Measurements from ENCODE around the gene CATSPERZ. TPM values are rescaled to one million over a fixed set of nuclear protein-coding genes. Genes with fewer than 3 reads are reported as not detected.
"Not testable (repeated sequence)": the region's sequence is repeated elsewhere in the genome, so short reads cannot be mapped to it uniquely, and the experiment has no call there.

Gene CATSPERZ
- total and polyA plus RNA-seq, 3 donors from 2014 or later: 278 to 1,116 (median 484) TPM

GRCh38 chr11:64306563-64306875 lies 6.4 kb downstream of the CATSPERZ start:
- H3K36me3 ChIP-seq (ENCODE audit: low read depth, missing control alignments): no peaks in the 10 kb centered on the region
- H3K9me3 ChIP-seq: no peaks in the 10 kb centered on the region
- H3K4me3 ChIP-seq: peak overlapping the region; percentile 73 to 74
- no peaks in the 10 kb centered on the region for H3K27me3 ChIP-seq
- WGBS, 2 donors: 26% methylated on average over 9 of the region's 9 CpGs; no CpG with 5 or more reads in 1 of the 2 donors
- H3K4me1 ChIP-seq: peaks cover 9% of the 10 kb centered on the region
- intact Hi-C loops (cut with DNase I; ENCODE audit: low total_unique reads): no loop called here
- DNase-seq: no peak
- H3K27ac ChIP-seq: peak overlapping the region; percentile 55 to 75
- TF ChIP-seq CTCF (IDR thresholded peaks at IDR 0.05): no peak
- no peak for TF ChIP-seq POLR2A (IDR thresholded peaks at IDR 0.05)

- Histone ChIP-seq H3K4me3 (no peak overlapping the region), H3K27me3 (no peaks in the 10 kb centered on the region), H3K36me3 (ENCODE audit: low read depth, missing control alignments) (no peaks in the 10 kb centered on the region), H3K4me1 (peaks cover 9% of the 10 kb centered on the region), H3K27ac (no peak overlapping the region), H3K9me3 (no peaks in the 10 kb centered on the region)
- no peak for TF ChIP-seq CTCF (IDR thresholded peaks at IDR 0.05)
- intact Hi-C loops (cut with DNase I; ENCODE audit: low total_unique reads): no loop called here
- no peak for DNase-seq
- WGBS, 2 donors: 68 to 78% methylated on average over 8 to 15 of the region's 15 CpGs
Observed at GRCh38 chr11:64306876-64307622, 6.9 kb downstream of the CATSPERZ start.

GRCh38 chr11:64307795-64308194 lies 7.6 kb downstream of the CATSPERZ start:
- H3K4me1 ChIP-seq; H3K9me3 ChIP-seq; H3K27ac ChIP-seq; H3K27me3 ChIP-seq; DNase-seq; H3K4me3 ChIP-seq; intact Hi-C loops (cut with DNase I; ENCODE audit: low total_unique reads); H3K36me3 ChIP-seq (ENCODE audit: low read depth, missing control alignments): not testable (repeated sequence)
- WGBS, 2 donors: 94% methylated on average over 5 of the region's 5 CpGs

GRCh38 chr11:64312947-64313346 lies 12.8 kb downstream of the CATSPERZ start:
- no peak overlapping the region for H3K27ac ChIP-seq
- H3K4me3 ChIP-seq: no peak overlapping the region
- intact Hi-C loops (cut with DNase I; ENCODE audit: low total_unique reads): no loop called here
- no peak for DNase-seq
- no peaks in the 10 kb centered on the region for H3K27me3 ChIP-seq
- H3K36me3 ChIP-seq (ENCODE audit: low read depth, missing control alignments): no peaks in the 10 kb centered on the region
- H3K9me3 ChIP-seq: no peaks in the 10 kb centered on the region
- WGBS, 2 donors: 88% methylated on average over 10 of the region's 10 CpGs
- TF ChIP-seq CTCF (IDR thresholded peaks at IDR 0.05) (no peak), POLR2A (IDR thresholded peaks at IDR 0.05) (no peak)
- no peaks in the 10 kb centered on the region for H3K4me1 ChIP-seq

- H3K9me3 ChIP-seq: no peaks in the 10 kb centered on the region
- H3K27ac ChIP-seq: peak overlapping the region; percentile 42 to 71
- intact Hi-C loops (cut with DNase I; ENCODE audit: low total_unique reads): no loop called here
- peak; percentile 55 for DNase-seq
- no peaks in the 10 kb centered on the region for H3K27me3 ChIP-seq
- no peaks in the 10 kb centered on the region for H3K4me1 ChIP-seq
- no peak for TF ChIP-seq CTCF (IDR thresholded peaks at IDR 0.05)
- no peak for TF ChIP-seq POLR2A (IDR thresholded peaks at IDR 0.05)
- WGBS, 2 donors: 70 to 77% methylated on average over 10 to 16 of the region's 18 CpGs
- H3K4me3 ChIP-seq: no peak overlapping the region
- no peaks in the 10 kb centered on the region for H3K36me3 ChIP-seq (ENCODE audit: low read depth, missing control alignments)
Observed at GRCh38 chr11:64313491-64314145, 13.5 kb downstream of the CATSPERZ start.

Data from testis (tissue), 3 donors.